ENCODE measurements around the gene LRRC17. TPM values are rescaled to one million over a fixed set of nuclear protein-coding genes. Genes with fewer than 3 reads are reported as not detected.

Gene LRRC17
- total and polyA plus RNA-seq, 9 of the 15 experiments (the other 6 are each of a cell fraction or from before 2014, with no cell fraction given): 0.03 to 0.18 (median 0.12) TPM; not detected in 5

DNA sequence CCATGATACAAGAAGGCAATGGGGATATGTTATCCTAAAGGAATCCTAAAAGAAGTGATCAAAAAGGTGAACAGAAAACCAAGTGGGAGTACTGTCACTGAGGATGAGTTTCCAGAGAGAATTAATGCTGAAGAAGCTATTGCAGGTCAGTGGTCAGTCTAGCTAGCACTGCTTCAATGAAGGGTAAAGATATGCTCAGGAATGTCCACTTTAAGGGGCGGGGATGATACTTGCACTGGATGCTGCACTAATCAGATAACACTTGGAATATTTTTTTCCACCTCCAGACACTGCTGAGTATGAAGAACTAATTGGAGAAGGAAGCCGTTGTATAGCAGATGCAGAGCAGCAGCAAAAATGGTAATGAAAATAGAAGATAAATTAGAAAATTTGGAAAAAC lies 75.3 kb downstream of the LRRC17 start (continued):
- TF ChIP-seq, protein P1, sequence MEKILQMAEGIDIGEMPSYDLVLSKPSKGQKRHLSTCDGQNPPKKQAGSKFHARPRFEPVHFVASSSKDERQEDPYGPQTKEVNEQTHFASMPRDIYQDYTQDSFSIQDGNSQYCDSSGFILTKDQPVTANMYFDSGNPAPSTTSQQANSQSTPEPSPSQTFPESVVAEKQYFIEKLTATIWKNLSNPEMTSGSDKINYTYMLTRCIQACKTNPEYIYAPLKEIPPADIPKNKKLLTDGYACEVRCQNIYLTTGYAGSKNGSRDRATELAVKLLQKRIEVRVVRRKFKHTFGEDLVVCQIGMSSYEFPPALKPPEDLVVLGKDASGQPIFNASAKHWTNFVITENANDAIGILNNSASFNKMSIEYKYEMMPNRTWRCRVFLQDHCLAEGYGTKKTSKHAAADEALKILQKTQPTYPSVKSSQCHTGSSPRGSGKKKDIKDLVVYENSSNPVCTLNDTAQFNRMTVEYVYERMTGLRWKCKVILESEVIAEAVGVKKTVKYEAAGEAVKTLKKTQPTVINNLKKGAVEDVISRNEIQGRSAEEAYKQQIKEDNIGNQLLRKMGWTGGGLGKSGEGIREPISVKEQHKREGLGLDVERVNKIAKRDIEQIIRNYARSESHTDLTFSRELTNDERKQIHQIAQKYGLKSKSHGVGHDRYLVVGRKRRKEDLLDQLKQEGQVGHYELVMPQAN (IDR thresholded peaks at IDR 0.05; ENCODE audit: borderline replicate concordance): no peak
- TF ChIP-seq ZNF583 (CRISPR knock-in tag; IDR thresholded peaks at IDR 0.05) (no peak), GTF2E2 (tag; IDR thresholded peaks at IDR 0.05) (no peak), ZNF699 (CRISPR knock-in tag; IDR thresholded peaks at IDR 0.05; ENCODE audit: insufficient replicate concordance) (no peak), ESRRB (CRISPR knock-in tag; IDR thresholded peaks at IDR 0.05; ENCODE audit: borderline replicate concordance) (no peak), ZNF431 (CRISPR knock-in tag; IDR thresholded peaks at IDR 0.05) (no peak), SMARCA4 (IDR thresholded peaks at IDR 0.05) (no peak), CTBP1 (IDR thresholded peaks at IDR 0.05; ENCODE audit: borderline replicate concordance) (peak; percentile 88), BCLAF1 (IDR thresholded peaks at IDR 0.05; ENCODE audit: borderline replicate concordance in 1 of 2, control insufficient read depth in 1 of 2, low read depth in 2 of 2, low read length in 1 of 2) (no peak), ILF3 (IDR thresholded peaks at IDR 0.05; ENCODE audit: borderline replicate concordance) (no peak), RBFOX2 (IDR thresholded peaks at IDR 0.05; ENCODE audit: low read depth, low read length) (no peak), RCOR1 (IDR thresholded peaks at IDR 0.05; ENCODE audit: borderline replicate concordance in 1 of 2, low read depth in 2 of 2, low read length in 2 of 2) (peak in 1 of 2 experiments; percentile 60; a peak in 1 of 4 replicates), ZNF143 (CRISPR knock-in tag; IDR thresholded peaks at IDR 0.05) (no peak), HNRNPLL (IDR thresholded peaks at IDR 0.05; ENCODE audit: low read depth, low read length, poor library complexity, severe bottlenecking) (no peak), HDGF (IDR thresholded peaks at IDR 0.05) (no peak), IRF2 (CRISPR knock-in tag; IDR thresholded peaks at IDR 0.05) (no peak)
- TF ChIP-seq, protein P2, sequence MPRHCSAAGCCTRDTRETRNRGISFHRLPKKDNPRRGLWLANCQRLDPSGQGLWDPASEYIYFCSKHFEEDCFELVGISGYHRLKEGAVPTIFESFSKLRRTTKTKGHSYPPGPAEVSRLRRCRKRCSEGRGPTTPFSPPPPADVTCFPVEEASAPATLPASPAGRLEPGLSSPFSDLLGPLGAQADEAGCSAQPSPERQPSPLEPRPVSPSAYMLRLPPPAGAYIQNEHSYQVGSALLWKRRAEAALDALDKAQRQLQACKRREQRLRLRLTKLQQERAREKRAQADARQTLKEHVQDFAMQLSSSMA (CRISPR knock-in tag; IDR thresholded peaks at IDR 0.05): no peak
- TF ChIP-seq, protein P3, sequence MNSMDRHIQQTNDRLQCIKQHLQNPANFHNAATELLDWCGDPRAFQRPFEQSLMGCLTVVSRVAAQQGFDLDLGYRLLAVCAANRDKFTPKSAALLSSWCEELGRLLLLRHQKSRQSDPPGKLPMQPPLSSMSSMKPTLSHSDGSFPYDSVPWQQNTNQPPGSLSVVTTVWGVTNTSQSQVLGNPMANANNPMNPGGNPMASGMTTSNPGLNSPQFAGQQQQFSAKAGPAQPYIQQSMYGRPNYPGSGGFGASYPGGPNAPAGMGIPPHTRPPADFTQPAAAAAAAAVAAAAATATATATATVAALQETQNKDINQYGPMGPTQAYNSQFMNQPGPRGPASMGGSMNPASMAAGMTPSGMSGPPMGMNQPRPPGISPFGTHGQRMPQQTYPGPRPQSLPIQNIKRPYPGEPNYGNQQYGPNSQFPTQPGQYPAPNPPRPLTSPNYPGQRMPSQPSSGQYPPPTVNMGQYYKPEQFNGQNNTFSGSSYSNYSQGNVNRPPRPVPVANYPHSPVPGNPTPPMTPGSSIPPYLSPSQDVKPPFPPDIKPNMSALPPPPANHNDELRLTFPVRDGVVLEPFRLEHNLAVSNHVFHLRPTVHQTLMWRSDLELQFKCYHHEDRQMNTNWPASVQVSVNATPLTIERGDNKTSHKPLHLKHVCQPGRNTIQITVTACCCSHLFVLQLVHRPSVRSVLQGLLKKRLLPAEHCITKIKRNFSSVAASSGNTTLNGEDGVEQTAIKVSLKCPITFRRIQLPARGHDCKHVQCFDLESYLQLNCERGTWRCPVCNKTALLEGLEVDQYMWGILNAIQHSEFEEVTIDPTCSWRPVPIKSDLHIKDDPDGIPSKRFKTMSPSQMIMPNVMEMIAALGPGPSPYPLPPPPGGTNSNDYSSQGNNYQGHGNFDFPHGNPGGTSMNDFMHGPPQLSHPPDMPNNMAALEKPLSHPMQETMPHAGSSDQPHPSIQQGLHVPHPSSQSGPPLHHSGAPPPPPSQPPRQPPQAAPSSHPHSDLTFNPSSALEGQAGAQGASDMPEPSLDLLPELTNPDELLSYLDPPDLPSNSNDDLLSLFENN (IDR thresholded peaks at IDR 0.05; ENCODE audit: low read depth in 2 of 2, low read length in 2 of 2): no peak
